Omental fat pad (tissue), 4 donors: ENCODE results near the gene SEC24C. TPM values are rescaled to one million over a fixed set of nuclear protein-coding genes. Genes with fewer than 3 reads are reported as not detected.

ENCODE experiments used
- ATAC-seq: fragments of 150-250 bp; one replicate; pipeline ENCODE4 v1.9.1; 2016; ENCODE audit warnings: mild to moderate bottlenecking, moderate library complexity; ENCODE audit not compliant: low FRiP score
- DNase-seq: peaks from one replicate; pipeline ENCODE4 v3.0.0-alpha.2; 2019; ENCODE audit warnings: low spot score
- CTCF ChIP-seq, 3 donors: fragments of 450-650 bp; IDR thresholded peaks; one replicate each; pipeline ENCODE4 v1.5.1; 2016 to 2017; ENCODE audit warnings: antibody characterized with exemption in 3 of 3, mild to moderate bottlenecking in 3 of 3, moderate library complexity in 2 of 3
- total RNA-seq, 4 donors: library from RNA; depleted of rRNA; stranded (reverse); fragments of >200 nt; gene quantifications; one replicate each; pipeline ENCODE4 v1.1.0, GENCODE V29; 2016

SEC24C gene
- total RNA-seq, 4 donors from 2014 or later, result 45.1 to 53.7 (median 47.5) TPM

GRCh38 chr10:73746721-73747120 lies 2.5 kb downstream of the SEC24C start:
- TF ChIP-seq CTCF (IDR thresholded peaks at IDR 0.05), result no peak
- DNase-seq (no peak), ATAC-seq (no peak)

GRCh38 chr10:73750819-73751218 lies 6.6 kb downstream of the SEC24C start:
- no peak for TF ChIP-seq CTCF (IDR thresholded peaks at IDR 0.05)
- ATAC-seq (no peak), DNase-seq (no peak)

- no peak for ATAC-seq
- DNase-seq, result no peak
- no peak for TF ChIP-seq CTCF (IDR thresholded peaks at IDR 0.05)
These were observed 12.0 kb downstream of the SEC24C start for GRCh38 chr10:73756183-73756582.

GRCh38 chr10:73758704-73759511 lies 14.7 kb downstream of the SEC24C start:
- ATAC-seq, result no peak
- no peak for TF ChIP-seq CTCF (IDR thresholded peaks at IDR 0.05)

GRCh38 chr10:73759512-73760115 lies 15.4 kb downstream of the SEC24C start:
- no peak for ATAC-seq
- no peak for TF ChIP-seq CTCF (IDR thresholded peaks at IDR 0.05)
- DNase-seq, result no peak

More at GRCh38 chr10:73758704-73759511, 14.7 kb downstream of the SEC24C start:
- DNase-seq, result no peak

- no peak for TF ChIP-seq CTCF (IDR thresholded peaks at IDR 0.05)
These were observed 17.6 kb downstream of the SEC24C start for GRCh38 chr10:73761781-73762180.

GRCh38 chr10:73762915-73763314 lies 18.7 kb downstream of the SEC24C start:
- ATAC-seq, result no peak
- TF ChIP-seq CTCF (IDR thresholded peaks at IDR 0.05), result no peak

More at GRCh38 chr10:73761781-73762180, 17.6 kb downstream of the SEC24C start:
- ATAC-seq (no peak), DNase-seq (no peak)

More at GRCh38 chr10:73762915-73763314, 18.7 kb downstream of the SEC24C start:
- no peak for DNase-seq
